Hematopoietic multipotent progenitor cell treated with erythropoietin and hydrocortisone succinate and interleukin-3 and kit ligand, for 4 days (in vitro differentiated cells): ENCODE measurements around the gene PRIM1.
A peak's percentile ranks its signal among the peaks of the same experiment; 100 is the strongest.
"Not testable (repeated sequence)": the region's sequence is repeated elsewhere in the genome, so short reads cannot be mapped to it uniquely, and the experiment has no call there.

Experiments
- DNase-seq: peaks from one replicate; pipeline ENCODE4 v3.0.0-alpha.2; 2015

PRIM1 gene

DNA sequence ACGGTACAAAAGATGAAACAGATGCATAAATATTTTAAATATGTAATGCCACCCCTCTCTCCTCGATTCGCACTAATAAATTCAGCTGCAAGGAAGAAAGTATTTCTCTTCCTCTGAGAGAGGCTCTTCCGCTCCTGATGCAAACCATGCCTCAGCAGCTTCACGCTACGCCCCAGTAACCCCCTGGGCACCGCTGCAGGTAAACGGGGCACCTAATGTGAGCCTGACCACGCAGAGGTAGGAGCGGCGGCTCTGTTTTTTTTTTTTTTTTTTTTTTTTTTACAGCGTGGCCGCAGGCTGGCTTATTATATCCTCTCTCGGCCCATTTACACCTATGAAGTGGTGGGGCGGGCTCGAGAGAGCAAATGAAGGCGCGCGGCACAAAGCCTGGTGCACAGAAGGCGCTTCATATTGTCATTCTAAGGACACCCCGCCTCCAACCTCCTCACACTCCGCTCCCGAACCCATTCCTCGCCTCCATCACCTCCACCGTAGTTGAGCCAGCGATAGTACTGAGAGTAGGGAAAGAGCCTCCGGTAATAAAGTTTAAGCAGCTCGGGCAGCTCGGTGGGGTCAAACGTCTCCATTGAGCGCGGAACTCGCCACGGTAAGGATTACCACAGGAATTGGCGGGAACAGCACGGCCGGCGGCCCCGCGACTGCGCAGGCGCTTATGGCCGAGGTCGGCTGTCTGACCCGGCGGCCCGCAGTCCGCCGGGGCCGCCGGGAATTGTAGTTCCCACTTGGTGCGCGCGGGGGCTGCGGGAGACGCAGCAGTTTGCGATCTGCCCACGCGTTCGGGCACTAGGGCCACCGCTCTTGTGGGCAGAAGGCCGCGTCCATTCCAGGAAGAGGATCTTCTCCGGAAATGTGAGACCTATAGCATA, at the start of gene PRIM1:
Gene PRIM1 (minus strand): TSS at position 612 of the 887 bp plus-strand sequence. CDS start 25 bp downstream, at position 587.
- DNase-seq = peak; percentile 96

DNA sequence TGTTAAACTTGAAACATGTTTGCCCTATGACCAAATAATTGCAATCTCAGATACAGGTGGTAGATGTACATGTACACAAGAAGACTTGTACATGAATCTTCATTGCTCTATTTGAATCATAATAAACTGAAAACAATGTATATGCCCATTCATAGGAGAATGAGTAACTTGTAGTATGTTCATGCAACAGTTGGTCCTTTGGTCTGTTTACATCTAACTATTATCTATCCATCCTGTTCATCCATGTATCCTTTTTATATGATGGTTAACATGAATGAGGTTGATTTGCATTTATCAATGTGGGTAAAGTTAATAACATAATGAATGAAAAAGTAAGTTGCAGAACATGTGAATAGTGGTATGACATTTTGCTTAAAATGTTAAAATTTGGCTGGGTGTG, 48.1 kb upstream of the PRIM1 start:
- DNase-seq = no peak

DNA sequence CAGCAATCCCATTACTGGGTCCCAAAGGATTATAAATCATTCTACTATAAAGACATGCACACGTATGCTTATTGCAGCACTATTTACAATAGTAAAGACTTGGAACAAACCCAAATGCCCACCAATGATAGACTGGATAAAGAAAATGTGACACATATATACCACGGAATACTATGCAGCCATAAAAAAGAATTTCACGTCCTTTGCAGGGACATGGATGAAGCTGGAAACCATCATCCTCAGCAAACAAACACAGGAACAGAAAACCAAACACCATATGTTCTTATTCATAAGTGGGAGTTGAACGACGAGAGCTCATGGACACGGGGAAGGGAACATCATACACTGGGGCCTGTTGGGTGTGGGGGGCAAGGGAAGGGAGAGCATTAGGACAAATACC, 47.2 kb upstream of the PRIM1 start:
- not testable (repeated sequence) for DNase-seq

DNA sequence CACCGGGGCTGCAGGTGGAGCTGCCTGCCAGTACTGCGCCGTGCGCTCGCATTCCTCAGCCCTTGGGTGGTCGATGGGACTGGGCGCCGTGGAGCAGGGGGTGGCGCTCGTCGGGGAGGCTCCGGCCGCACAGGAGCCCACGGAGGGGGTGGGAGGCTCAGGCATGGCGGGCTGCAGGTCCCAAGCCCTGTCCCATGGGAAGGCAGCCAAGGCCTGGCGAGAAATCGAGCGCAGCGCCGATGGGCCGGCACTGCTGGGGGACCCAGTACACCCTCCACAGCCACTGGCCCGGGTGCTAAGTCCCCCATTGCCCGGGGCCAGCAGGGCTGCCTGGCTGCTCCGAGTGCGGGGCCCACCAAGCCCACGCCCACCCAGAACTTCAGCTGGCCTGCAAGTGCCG, 43.7 kb upstream of the PRIM1 start:
- not testable (repeated sequence) for DNase-seq

DNA sequence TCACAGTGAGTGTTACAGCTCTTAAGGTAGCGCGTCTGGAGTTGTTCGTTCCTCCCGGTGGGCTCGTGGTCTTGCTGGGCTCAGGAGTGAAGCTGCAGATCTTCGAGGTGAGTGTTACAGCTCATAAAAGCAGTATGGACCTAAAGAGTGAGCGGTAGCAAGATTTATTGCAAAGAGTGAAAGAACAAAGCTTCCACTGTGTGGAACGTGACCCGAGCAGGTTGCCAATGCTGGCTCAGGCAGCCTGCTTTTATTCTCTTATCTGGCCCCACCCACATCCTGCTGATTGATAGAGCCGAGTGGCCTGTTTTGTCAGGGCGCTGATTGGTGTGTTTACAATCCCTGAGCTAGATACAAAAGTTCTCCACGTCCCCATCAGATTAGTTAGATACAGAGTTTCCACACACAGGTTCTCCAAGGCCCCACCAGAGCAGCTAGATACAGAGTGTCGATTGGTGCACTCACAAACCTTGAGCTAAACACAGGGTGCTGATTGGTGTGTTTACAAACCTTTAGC, 43.0 kb upstream of the PRIM1 start:
- DNase-seq = not testable (repeated sequence)

DNA sequence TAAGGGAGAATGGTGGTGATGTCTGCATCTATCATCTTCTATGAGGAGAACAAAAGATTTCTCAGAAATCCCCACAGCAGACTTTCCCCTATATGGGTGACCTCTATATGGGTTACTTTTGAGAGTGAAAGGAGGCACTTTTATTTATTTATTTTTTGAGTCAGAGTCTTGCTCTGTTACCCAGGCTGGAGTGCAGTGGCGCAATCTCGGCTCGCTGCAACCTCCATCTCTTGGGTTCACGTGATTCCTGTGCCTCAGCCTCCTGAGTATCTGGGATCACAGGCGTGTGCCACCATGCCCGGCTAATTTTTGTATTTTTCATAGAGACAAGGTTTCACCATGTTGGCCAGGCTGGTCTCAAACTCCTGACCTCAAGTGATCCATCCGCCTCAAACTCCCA, 41.0 kb upstream of the PRIM1 start:
- not testable (repeated sequence) for DNase-seq

DNA sequence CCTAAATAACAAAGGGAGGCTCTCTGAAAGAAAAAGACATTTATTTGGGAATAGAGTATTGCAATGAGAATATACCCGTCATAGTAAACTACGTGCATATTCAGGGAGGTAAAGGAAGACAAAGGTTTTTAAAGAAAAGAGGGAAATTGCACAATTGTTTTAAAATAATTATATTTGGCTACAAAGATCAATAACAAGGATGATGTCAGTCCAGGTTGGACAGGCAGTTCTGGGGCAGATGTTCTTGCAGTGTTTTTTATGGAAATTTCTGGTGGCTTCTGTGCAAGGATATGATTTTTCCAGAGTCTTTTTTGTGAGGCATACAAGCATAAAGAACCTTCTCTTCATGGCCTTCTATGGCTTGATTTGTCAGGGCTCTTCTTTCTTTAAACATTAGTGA, 40.6 kb upstream of the PRIM1 start:
- no peak for DNase-seq

DNA sequence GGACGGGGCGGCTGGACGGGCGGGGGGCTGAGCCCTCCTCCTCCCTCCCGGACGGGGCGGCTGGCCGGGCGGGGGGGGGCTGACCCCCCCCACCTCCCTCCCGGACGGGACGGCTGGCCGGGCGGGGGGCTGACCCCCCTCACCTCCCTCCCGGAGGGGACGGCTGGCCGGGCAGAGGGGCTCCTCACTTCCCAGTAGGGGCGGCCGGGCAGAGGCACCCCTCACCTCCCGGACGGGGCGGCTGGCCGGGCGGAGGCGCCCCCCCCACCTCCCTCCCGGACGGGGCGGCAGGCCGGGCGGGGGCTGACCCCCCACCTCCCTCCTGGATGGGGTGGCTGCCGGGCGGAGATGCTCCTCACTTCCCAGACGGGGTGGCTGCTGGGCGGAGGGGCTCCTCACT, 37.3 kb upstream of the PRIM1 start:
- not testable (repeated sequence) for DNase-seq

DNA sequence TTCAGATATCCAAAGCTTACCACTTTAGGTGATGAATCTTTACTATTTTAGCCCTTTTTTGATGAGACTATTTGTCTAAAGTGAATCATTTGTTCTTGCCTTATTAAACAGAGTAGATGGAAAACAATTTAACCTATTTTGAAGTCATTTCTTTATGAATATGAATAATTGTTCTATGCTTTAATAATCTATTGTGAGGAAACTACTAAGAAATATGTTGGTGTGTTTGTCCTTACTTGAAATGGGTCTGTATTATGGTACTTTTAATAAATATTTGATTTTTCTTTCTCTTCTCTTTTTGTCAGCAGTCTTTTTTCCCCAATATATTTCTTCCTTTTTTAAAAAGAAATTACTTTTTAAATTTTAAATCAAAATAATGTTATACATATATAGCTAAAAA, 35.4 kb upstream of the PRIM1 start:
- DNase-seq = no peak

DNA sequence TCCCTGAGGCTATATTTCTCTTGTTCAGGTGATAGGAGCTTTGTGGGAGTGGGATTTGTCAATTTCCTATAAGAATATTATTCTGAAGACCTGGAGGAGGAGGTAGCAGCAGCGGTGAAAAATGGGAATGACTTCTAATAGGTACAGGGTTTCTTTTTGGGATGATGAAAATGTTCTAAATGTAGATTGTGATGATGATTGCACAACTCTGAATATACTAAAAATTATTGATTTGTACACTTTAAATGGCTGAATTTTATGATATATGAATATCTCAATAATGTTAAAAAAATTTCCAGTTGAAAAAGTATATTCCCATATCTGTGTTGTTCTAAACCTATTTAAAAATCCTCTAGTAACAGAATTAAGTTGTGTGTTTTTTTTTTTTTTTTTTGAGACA, 33.8 kb upstream of the PRIM1 start:
- DNase-seq = no peak

DNA sequence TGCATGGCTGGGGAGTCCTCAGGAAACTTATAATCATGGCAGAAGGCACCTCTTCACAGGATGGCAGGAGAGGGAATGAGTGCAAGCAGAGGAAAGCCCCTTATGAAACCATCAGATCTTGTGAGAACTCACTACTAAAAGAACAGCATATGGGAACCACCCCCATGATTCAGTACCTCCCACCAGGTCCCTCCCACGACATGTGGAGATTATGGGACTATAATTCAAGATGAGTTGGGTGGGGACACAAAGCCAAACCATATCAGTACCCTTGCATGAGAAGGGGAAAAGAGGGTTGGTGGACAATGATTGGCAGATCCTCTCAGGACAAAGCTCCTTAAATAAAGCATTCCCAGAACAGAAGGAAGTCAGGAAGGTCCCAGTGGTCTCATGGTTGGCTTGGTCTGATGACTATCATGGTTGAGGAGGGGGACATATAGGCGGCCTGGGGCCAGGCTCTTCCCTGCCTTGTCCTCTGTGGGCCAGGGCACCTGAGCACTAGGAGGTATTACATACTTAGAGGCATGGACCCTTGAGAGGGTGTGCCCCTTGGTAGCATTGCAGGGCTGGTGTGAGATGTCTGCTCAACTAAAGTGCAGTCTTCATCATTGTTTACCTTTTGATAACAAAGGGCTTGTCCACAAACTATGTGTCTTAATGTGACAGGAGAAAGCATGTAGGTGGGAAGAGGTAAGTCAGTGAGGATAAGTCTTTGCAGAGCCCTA, 33.2 kb upstream of the PRIM1 start:
- DNase-seq = peak; percentile 41

DNA sequence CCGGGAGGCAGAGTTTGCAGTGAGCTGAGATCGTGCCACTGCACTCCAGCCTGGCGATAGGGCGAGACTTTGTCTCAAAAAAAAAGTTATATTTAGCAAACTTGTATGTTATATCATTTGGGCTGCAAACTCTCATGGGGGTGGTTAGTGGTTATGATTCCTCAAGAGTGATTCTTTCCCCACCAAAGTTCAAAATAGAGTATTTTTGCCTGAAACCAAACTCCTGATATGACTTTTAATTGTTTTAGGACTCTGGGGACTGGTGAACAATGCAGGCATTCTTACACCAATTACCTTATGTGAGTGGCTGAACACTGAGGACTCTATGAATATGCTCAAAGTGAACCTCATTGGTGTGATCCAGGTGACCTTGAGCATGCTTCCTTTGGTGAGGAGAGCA, 29.6 kb upstream of the PRIM1 start:
- no peak for DNase-seq

DNA sequence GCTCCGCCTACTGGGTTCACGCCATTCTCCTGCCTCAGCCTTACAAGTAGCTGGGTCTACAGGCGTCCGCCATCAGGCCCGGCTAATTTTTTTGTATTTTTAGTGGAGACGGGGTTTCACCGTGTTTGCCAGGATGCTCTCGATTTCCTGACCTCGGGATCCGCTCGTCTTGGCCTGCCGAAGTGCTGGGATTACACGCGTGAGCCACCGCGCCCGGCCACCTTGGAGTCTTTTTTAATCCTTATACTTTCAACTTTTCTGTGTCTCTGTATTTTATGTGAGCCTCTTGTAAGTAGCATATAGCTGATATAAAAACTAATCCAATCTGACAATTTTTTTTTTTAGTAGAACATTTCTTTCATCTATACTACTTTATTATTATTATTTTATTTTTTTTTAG, 26.6 kb upstream of the PRIM1 start:
- DNase-seq = no peak

DNA sequence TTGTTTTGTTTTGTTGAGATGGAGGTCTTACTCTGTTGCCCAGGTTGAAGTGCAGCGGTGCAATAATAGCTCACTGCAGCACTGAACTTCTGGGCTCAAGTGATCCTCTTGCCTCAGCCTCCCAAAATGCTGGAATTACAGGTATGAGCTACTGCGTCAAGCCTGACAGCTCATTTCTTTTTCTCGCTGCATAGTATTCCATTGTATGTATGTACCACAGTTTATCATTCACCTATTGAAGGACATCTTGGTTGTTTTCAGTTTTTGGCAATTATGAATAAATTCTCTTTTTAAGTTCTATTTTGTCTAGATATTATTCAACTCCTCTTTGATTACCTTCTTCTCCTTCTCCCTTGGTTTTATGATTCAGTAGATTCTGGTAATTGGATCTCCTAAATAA, 24.5 kb upstream of the PRIM1 start:
- DNase-seq = no peak

DNA sequence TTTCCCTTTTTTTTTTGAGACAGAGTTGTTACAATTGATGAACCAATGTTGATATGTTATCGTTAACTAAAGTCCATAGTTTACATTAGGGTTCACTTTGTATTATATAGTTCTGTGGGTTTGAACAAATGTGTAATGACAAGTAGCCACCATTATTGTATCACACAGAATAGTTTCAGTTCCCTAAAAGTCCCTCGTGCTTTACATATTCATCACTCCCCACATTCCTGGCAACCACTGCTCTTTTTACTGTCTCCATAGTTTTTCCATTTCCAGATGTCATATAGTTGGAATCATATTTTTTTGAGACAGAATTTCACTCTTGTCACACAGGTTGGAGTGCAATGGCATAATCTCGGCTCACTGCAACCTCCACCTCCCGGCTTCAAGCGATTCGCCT, 23.5 kb upstream of the PRIM1 start:
- DNase-seq = no peak

DNA sequence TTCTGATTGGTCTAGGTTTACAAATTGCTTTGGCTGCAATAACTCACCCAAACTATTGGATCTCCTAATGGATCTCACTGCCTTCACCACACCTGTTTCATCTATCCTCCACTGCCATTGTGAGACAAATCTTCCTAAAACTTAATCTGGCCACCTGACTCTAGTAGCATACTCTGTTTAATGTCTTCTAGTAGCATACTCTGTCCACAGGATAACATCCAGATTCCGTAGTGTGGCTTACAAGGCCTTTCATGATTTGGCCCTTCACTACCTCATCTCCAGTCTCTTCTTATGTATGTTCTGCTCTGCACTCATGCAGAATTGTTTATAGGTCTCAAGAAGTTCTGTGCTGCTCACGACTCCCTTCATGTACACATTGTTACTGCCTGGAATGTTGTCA, 21.0 kb upstream of the PRIM1 start:
- DNase-seq = no peak

DNA sequence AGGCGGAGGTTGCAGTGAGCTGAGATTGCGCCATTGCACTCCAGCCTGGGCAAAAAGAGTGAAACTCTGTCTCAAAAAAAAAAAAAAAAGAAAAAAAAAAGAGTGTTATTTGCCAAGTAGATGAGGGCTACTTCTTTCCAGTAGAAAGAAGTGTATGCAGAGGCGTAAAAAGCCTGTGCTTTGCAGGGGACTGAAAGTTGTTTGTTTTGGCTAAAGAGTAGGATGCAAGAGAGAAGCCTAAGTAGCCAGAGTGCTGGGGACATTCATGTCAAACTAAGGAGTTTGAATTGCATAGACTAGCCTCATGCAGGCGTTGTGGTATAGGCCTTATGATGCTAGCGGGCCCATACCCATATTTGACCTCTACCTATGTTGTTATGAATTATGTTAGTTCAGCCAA, 20.5 kb upstream of the PRIM1 start:
- no peak for DNase-seq

DNA sequence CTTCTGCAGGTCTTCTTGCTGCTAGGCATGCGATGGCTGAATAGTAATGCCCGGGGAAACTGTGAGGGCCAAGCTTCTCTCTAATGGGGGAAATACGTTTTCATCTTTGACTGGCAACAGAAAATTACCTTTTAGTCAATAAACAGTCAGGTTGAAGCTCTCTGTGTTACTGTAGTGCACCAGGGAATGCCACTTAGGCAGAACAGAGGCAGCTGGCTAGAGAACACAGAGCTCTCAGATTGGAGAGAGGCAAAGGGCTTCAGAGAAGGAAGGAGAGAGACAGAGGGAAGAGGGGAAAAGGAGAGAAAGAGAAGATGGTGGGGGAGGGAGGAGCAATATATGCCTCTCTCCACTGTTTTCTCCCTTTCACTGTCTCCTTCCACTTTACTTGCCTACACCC, 17.7 kb upstream of the PRIM1 start:
- no peak for DNase-seq

DNA sequence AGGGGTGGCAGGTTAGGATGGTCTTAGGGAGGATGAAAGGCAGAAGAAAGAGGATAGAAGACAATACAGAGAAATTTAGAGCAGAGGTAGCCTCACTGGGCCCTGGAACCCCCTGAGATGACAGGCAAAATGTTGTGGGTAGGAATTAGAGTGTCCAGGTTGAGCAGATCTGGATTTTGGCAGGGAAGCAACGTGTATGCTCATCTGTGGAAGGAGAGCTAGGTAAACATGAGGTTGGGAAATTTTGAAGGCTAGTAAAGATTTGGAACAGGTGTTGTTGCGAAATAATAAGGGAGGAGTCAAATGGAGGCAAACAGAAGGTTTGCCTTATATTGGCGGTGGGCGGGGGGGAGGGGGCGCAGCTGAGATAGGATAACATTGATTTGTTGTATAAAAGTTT, 16.3 kb upstream of the PRIM1 start:
- DNase-seq = no peak

DNA sequence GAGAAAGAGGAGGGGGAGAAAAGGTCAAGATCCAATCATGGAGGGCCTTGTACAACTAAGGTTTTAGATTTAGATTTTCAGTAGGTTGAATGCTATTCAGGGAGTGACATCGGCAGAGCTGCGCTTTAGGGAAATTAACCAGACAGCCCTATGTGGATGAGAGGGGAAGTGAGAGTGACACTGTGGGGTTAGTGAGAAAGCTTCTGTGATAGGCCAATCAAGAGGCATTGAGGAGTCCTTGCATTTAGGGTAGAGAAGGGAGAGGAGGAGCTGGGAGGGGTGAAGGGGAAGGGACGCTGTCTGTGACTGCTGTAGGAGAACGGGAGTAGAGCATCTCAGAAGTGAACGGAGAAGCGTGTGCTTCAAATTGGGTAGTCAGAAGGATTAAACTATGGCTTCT, 14.4 kb upstream of the PRIM1 start:
- DNase-seq = no peak

DNA sequence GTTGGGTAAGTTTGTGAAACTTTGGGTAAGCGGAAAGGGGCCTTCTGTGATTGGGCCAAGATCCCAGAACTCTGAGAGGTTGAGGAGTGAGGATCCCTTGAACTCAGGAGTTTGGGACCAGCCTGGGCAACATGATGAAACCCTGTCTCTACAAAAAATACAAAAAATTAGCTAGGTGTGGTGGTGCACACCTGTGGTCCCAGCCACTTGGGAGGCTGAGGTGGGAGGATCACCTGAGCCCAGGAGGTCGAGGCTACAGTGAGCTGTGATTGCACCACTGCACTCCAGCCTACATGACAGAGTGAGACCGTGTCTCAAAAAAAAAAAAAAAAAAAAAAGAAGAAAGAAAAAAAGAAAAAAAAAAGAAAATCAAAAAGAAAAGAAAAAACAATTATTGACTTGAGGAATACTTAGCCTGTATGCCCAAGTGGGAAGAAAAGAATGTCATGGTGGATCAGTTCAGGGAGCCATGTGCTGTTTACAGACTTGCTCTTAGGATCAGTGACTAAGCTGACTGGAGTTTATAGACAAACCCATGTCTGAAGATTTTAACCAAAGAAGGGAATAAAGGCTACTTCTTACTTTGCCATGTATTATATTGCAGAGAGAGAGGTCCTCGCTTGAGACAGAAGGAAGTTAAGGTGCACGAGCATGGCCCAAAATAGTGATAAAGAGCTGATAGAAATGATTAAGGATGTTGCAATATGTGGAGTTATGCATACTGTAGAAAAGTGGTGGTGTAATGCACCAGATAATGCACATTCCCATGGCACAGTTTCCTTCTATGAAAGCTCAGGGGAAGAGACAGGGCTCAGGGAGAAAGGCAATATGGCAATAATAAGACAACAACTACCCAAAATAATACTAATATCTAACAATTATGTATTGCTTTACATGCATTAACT, 11.9 kb upstream of the PRIM1 start:
- no peak for DNase-seq

DNA sequence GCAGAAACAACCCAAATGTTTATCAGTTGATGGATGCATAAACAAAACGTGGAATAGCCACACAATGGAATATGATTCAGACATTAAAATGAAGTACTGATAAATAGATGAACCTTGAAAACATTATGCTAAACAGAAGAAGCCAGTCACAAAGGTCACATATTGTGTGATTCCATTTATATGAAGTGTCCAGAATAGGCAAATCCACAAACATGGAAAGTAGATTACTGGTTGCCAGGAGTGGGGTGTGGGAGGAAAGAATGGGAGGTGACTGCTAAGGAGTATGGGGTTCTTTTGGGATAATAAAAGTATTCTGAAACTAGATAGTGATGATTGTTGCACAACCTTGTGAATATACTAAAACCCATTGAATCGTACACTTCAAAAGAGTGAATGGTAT, 9.7 kb upstream of the PRIM1 start:
- DNase-seq = no peak

DNA sequence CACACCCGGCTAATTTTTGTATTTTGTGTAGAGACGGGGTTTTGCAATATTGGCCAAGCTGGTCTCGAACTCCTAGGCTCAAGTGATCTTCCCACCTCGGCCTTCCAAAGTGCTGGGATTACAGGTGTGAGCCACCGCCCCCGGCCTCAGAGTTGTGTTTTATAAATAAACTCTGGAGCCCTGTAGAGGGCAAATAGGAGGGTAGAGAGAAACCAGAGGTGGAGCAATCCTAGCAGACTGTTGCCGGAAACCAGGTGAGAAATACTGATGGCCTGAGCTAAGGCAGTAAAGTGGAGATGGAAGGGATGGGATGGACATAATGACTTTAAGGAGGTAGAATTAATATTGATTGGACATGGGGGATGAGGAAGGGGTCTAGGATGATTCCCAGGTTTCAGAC, 8.3 kb upstream of the PRIM1 start:
- no peak for DNase-seq
